Limb (tissue), 2 donors: ENCODE measurements around the gene FOXL3.
"Not testable (repeated sequence)": the region's sequence is repeated elsewhere in the genome, so short reads cannot be mapped to it uniquely, and the experiment has no call there.

Source experiments
- DNase-seq, 2 donors: peaks; one replicate each; pipeline ENCODE4 v3.0.0-alpha.2; 2016; ENCODE audit errors: extremely low spot score in 2 of 2

The FOXL3 gene

GRCh38 chr7:322111-322671 is 32.2 kb downstream of the FOXL3 start:
- DNase-seq: peak in 1 of 2 donors; percentile 90

DNA sequence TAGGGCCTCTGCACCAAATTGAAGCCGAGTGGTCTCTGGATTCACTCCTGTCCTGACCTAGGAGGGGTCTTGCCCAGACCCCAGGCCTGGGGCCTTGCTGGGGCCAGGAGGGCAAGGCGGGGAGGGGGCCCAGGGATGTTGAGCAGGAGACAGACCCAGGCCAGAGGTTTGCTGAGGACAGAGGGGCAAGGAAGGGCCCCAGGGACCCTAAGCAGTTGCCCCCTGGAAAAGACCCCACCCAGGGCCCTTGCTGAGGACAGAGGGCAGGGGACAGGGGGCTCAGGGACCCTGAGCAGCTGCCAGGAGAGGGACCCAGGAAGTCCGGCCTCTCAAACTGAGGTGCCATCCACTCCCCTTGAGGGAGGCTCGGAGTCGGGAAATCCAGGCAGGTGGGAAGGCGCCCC is 32.7 kb downstream of the FOXL3 start:
- no peak for DNase-seq

- DNase-seq: no peak
Measured at GRCh38 chr7:323410-323809, 33.4 kb downstream of the FOXL3 start.

DNA sequence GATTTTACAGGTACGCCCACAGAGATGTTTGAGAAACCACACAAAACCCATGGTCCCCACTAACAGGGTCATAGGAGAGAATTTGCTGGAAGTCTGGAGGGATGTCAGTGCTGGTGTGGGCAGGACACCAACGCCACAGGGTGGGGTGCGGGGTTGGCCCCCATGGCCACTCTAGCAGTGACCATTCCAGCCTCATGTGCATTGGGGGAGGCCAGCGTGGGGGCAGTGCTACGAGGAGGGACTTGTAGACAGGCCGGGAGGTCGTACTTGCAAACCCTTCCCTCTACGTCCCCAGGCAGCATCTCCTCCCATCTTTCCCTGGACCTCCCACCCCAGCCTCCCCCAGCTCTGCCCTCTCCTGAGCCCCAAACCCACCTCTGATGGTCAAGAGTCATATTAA is 34.0 kb downstream of the FOXL3 start:
- DNase-seq: no peak

DNA sequence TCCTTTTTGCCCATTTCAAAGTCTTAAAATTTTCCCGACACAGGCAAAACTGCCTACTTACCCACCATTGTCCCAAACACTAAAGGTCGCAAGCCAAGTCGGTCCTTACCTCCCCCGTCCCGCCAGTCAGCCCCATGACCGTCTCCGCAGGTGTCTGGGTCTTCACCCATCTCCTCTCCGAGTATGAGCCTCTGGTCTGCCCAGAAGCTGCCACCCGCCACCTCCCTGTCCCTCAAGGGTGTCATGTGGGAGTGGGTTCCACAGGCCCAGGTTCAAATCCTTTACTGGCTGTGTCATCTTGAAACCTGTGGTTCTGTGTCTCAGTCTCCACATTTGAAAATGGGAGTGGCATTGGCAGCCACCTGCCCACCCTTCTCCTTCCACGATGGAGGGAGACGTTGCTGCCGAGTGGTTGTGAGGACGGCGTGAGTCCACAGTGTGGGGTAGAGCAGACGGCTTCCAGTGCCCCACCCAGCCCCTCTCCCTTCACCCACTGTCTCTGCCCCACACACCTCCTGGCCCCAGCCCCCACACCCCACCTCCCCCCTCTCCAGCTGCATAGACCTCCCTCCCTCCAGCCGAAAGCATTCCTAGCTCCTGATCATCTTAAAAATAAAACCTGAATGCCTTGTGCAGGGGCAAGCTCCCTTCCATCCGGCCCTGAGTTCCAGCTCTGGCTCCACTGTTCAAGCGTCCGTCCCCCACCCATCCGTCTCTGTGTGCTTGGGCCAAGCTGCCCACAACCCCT is 35.3 kb downstream of the FOXL3 start:
- no peak for DNase-seq

GRCh38 chr7:325811-326210 is 35.8 kb downstream of the FOXL3 start:
- no peak for DNase-seq

GRCh38 chr7:326273-326672 is 36.3 kb downstream of the FOXL3 start:
- no peak for DNase-seq

GRCh38 chr7:326809-327232 is 36.9 kb downstream of the FOXL3 start:
- no peak for DNase-seq

DNA sequence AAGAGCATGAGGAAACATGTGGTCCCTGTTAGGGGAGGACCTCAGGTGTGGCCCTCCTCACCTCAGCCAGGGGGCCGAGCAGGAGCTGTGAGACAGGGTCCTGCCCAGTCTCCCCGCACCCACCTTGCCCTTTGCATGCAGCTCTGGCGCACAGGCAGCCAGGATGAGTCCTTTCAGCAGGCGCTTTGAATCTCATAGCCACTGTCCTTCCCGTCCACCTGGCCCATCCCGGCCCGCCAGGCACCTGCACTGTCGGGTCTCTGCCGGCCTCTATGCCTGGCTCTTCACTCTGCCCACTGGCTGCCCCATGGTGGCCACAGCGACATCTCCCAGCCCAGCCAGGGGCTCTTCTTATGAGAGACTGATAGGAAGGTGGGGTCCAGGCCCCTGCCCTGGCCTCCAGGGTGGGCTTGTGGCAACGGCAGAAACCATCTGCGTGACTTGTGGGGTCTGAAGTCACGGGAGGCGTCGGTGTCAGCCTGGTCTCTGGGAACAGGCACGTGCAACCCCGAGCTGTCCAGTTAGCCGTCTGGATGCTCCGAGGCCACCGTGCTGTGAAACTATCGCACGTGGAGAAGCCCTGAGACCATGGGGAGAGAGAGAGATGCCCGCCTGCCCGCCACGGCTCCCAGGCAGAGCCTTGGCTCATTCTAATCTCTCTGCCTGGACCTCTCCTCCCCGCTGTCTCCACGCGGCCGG is 37.4 kb downstream of the FOXL3 start:
- no peak for DNase-seq

- DNase-seq: no peak
Measured at GRCh38 chr7:327991-328702, 38.2 kb downstream of the FOXL3 start.

DNA sequence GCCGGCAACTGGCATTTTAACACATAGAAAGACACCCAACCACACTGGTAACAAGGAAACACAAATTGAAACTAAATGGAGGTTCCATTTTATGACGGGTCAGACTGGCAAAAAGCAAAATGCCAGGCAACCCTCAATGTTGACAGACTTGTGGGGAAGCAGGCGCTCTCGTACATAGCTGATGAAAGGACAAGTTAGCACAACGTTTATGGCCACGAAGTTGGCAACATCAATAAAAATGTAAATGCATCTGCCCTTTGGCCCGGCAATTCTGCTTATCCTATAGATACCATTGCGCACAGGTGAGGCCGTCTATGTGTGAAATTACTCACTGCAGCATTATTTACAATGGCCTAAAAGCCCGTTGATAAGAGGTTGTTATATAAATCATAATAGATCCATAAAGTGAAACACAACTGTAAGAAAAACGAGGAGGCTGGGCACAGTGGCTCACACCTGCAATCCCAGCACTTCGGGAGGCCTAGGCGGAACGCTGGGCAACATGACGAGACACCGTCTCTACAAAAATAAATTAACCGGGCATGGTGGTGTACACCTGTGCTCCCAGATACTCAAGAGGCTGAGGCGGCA is 39.8 kb downstream of the FOXL3 start:
- DNase-seq: no peak

DNA sequence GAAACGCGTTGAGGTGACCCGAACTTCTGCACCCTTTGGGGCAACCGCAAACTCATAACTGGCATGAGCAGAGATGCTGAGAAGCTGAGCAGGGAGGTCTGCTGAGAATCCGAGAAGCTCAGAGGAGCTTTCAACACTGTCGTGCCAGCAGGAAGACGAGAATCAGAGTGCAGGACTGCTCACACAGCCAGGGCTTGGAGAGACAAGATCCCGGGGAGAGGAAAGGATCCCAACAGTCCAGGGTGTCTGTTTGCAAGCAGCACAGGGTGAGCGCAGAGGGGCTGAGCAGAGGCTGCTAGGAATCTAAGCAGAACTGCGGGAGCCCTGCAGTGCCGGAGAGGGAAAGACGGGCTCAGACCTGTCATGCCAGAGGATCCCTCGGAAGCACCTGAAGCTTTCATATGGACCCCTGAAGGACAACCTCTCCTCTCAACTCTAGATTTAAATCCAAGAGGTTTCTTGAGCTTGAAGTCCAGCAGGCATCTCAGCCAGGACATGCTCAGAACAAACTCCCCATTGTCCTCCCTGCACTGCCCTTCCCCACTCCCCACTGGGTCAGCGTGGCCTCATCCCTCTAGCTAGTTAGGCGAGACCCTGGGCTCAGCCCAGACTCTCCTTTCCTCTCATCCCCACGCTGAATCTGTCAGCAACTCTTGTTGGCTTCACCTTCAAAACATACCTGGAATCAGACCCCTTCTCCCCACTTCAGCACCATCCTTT is 40.7 kb downstream of the FOXL3 start:
- no peak for DNase-seq

DNA sequence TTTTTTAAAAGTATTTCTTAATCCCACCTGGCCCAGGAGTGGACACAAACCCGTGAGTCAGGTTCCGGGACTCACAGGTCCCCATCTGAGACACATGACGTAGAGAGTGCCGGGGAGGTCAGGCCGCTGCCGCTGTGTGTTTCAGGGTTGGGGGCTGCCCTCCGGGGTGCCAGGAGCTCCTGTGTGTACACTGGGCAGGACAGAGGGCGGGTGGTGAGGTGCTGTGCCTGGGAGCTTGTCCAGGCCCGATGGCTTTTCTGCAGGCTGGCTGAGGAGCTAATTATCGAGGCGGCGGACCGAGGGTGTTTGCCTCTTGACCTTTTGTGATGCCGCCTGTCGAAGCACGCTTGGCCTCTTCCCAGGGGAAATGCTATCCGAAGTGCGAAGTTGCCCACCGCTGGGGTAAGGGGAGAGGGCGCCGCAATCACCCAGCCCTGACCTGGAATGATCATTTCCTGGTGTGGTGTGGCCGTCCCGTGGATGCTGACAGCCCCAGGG is 42.1 kb downstream of the FOXL3 start:
- DNase-seq: no peak

DNA sequence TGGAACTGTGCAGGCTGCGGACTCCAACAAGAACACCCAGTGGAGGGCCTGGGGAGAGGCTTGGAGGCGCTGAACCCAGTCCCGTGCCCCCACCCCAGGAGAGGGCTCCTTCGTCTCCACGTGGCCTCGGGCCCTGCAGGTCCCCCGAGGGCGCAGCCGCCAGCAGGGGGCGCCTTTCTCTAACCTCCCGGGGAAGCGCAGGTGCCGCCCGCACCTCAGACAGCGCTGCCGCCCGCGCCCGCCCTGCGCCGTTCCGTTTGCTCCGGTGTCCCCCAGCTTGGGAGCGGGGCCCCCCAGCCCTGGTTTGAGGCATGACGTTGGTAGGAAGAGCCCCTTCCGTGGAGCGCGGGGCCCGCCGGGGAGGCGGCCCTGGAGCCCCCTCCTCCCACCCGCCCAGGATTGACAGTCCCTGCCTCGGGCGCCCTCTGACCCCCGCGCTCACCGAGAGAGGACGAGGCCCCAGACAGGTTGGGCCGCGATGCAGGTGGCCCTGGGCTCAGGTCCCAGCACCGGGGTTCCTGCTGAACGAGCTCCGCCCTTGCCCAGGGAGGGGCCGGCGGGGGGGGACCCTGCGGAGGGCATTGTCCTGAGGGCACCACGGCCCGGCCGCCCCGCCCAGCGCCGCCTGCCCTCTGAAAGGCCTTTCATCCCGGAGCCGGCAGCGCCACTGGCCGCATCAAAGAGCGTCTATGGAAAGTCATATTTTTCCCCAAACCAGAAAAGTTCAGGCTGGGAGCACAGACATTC is 42.8 kb downstream of the FOXL3 start:
- DNase-seq: peak; percentile 56 to 88

DNA sequence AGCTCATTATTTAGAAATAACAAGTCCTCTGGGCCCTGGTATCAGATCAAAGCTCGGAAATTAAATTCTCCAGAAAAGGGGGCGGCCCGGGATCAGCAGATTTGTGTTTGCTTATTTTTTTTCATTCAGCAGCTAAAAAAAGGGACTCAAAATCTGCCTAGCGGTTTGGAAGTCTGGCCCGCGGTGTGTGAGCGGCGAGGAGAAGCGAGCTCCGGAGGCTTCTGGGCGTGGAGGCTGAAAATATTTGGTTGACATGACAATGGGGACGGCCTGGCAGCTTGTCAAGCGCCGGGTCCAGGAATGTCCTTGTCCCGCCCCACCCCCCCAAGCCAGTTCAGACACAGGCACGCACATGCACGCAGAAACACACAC is 43.4 kb downstream of the FOXL3 start:
- DNase-seq: peak; percentile 80 to 81

DNA sequence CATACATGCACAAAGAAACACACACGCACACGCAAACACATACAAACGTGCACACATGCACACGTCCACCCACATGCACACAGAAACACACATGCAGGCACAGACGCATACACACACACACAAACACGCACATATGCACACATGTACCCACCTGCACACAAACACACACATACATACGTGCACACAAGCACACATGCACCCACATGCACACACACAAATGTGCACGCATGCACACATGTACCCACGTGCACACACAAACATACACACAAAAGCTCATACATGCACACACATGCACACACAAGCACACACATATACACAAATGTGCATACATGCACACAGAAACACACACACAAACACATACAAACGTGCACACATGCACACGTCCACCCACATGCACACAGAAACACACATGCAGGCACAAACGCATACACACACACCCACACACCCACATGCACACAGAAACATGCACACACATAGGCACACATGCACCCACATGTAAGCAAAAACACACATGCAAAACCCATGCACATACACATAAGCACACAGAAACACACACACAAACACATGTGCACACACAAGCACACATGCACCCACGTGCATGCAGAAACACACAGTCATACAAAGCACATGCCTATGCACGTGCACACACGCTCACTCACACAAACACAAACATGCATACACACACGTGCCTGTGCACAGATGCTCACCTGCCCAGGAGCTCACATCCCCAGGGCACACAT is 44.8 kb downstream of the FOXL3 start:
- no peak for DNase-seq

- no peak for DNase-seq
Measured at GRCh38 chr7:335358-336148, 45.6 kb downstream of the FOXL3 start.

- not testable (repeated sequence) for DNase-seq
Measured at GRCh38 chr7:336149-336533, 46.2 kb downstream of the FOXL3 start.
